Panc1 (cell line): ENCODE results near the gene FAM193A.

ENCODE experiments used
- POLR2AphosphoS5 ChIP-seq: IDR thresholded peaks from 2 replicates; pipeline ENCODE4 v1.6.1; 2012; ENCODE audit warnings: mild to moderate bottlenecking, low read depth, low read length, moderate library complexity
- TF ChIP-seq, protein P1 (sequence below): fragments of 450-650 bp; IDR thresholded peaks from 2 replicates; pipeline ENCODE4 v1.5.1; 2017; ENCODE audit warnings: mild to moderate bottlenecking
- TF ChIP-seq, protein P2 (sequence below), 2 experiments: IDR thresholded peaks; 2 replicates each; pipeline ENCODE4 v1.6.1; 2011 to 2012; ENCODE audit warnings: low read depth in 2 of 2, control low read depth in 1 of 2, low read length in 1 of 2, mild to moderate bottlenecking in 1 of 2, moderate library complexity in 1 of 2; ENCODE audit not compliant: insufficient read depth in 1 of 2

DNA sequence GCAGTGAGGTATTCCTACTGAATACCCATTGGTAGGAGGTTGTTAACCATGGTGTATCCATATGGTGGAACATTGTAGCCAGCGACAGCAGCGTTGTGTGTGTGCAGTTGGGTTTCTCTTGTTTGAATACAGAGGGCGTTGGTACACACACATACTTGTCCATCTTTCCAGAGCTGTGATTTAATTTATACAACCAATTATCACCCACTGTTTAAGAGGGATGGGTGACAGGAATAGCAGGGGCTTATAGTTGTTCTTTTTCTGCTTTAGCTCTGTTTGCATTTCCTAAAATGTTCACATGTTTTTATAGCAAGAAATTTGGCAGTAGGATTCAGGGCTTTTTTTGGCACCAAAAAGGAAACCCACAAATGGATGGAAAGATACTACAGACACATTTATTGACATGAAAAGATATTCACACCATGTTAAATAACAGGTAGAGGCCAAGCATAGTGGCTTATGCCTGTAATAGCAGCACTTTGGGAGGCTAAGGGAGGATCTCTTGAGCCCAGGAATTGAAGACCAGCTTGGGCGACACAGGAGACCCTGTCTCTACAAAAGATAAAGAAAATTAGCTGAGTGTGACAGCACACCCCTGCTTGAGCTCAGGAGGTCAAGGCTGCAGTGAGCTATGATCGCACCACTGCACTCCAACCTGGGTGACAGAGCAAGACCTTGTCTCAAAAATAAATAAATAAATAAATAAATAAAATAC lies 159.1 kb downstream of the FAM193A start:
- TF ChIP-seq, protein P1, sequence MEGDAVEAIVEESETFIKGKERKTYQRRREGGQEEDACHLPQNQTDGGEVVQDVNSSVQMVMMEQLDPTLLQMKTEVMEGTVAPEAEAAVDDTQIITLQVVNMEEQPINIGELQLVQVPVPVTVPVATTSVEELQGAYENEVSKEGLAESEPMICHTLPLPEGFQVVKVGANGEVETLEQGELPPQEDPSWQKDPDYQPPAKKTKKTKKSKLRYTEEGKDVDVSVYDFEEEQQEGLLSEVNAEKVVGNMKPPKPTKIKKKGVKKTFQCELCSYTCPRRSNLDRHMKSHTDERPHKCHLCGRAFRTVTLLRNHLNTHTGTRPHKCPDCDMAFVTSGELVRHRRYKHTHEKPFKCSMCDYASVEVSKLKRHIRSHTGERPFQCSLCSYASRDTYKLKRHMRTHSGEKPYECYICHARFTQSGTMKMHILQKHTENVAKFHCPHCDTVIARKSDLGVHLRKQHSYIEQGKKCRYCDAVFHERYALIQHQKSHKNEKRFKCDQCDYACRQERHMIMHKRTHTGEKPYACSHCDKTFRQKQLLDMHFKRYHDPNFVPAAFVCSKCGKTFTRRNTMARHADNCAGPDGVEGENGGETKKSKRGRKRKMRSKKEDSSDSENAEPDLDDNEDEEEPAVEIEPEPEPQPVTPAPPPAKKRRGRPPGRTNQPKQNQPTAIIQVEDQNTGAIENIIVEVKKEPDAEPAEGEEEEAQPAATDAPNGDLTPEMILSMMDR, result no peak
- no peak for TF ChIP-seq POLR2AphosphoS5
- TF ChIP-seq, protein P2, sequence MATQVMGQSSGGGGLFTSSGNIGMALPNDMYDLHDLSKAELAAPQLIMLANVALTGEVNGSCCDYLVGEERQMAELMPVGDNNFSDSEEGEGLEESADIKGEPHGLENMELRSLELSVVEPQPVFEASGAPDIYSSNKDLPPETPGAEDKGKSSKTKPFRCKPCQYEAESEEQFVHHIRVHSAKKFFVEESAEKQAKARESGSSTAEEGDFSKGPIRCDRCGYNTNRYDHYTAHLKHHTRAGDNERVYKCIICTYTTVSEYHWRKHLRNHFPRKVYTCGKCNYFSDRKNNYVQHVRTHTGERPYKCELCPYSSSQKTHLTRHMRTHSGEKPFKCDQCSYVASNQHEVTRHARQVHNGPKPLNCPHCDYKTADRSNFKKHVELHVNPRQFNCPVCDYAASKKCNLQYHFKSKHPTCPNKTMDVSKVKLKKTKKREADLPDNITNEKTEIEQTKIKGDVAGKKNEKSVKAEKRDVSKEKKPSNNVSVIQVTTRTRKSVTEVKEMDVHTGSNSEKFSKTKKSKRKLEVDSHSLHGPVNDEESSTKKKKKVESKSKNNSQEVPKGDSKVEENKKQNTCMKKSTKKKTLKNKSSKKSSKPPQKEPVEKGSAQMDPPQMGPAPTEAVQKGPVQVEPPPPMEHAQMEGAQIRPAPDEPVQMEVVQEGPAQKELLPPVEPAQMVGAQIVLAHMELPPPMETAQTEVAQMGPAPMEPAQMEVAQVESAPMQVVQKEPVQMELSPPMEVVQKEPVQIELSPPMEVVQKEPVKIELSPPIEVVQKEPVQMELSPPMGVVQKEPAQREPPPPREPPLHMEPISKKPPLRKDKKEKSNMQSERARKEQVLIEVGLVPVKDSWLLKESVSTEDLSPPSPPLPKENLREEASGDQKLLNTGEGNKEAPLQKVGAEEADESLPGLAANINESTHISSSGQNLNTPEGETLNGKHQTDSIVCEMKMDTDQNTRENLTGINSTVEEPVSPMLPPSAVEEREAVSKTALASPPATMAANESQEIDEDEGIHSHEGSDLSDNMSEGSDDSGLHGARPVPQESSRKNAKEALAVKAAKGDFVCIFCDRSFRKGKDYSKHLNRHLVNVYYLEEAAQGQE (IDR thresholded peaks at IDR 0.05; ENCODE audit: insufficient read depth in 1 of 2, low read depth in 2 of 2, low read length in 1 of 2), result no peak
